UCSD-AML1 (cell line): ENCODE results near the gene PIP4K2C.
"Not testable (repeated sequence)": the region's sequence is repeated elsewhere in the genome, so short reads cannot be mapped to it uniquely, and the experiment has no call there.

Experiments
- DNase-seq: peaks from one replicate; lab custom pipeline; 2025; ENCODE audit not compliant: unreplicated experiment; lab: John Stamatoyannopoulos, UW

The PIP4K2C gene

DNA sequence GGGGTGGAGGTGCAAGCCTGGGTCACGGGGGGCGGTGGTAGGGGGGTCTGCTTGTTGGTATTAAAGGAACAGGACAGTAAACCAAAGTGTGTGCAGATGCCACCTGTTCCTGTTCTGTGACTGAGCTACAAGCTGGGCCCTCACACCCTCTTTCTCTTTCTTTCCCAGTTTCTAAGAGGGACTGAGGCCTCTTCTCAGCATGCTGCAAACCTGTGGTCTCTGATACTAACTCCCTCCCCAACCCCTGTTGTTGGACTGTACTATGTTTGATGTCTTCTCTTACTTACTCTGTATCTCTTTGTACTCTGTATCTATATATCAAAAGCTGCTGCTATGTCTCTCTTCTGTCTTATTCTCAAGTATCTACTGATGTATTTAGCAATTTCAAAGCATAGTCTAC lies 6.9 kb upstream of the PIP4K2C start:
- no peak for DNase-seq

GRCh38 chr12:57584690-57585089 lies 6.3 kb upstream of the PIP4K2C start:
- no peak for DNase-seq

- no peak for DNase-seq
These were observed 5.8 kb upstream of the PIP4K2C start for GRCh38 chr12:57585156-57585555.

- no peak for DNase-seq
These were observed 4.9 kb upstream of the PIP4K2C start for GRCh38 chr12:57586128-57586527.

- no peak for DNase-seq
These were observed 4.1 kb upstream of the PIP4K2C start for GRCh38 chr12:57586832-57587429.

GRCh38 chr12:57588951-57589610 lies 1.9 kb upstream of the PIP4K2C start:
- DNase-seq = not testable (repeated sequence)

DNA sequence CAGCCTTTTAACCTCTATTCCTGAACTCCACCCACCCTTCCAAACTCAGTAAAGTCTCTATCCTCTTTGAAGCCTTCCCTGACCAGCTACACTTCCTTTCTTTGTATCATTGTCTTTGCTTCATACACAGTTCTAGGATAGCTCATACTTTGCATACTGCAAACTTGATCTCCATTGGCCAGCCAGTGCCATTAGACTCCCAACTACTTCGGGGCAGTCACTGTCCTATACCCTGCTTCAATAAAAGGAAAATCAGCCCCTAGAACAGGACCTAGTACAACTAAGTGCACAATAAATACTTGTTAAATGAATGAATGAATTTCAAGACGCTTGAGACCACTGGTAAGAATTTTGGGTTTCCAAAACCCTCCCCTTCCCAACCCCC lies 521 bp upstream of the PIP4K2C start:
- DNase-seq = no peak

DNA sequence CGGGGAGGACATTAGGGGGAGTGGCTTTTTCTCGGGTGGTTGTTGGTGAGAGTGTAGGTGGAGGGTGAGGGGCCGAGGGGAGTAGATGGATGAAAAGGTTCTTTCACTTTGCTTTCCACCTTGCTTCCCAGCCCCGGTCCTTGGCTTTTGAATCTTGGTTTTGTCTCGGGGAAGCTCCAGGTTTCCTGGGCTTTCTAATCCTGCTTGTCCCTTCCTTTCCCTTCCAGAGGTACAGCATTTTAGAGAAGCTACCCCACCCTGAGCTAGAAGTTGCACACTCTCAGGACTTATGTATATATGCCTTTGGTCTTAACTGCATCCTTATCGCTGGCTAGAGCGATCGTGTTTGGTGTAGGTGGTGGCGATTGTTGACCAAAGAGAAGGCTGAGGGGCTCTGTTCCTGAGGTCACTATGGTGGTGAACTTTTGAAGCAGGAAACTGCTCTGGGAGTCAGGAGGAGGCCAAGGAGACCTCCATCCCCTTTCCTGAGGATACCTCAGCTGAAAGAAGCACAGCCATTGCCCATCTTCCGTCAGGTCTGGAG lies 862 bp downstream of the PIP4K2C start:
- DNase-seq = no peak

- no peak for DNase-seq
These were observed 1.7 kb downstream of the PIP4K2C start for GRCh38 chr12:57592551-57593165.

- no peak for DNase-seq
These were observed 2.2 kb downstream of the PIP4K2C start for GRCh38 chr12:57593187-57593586.

DNA sequence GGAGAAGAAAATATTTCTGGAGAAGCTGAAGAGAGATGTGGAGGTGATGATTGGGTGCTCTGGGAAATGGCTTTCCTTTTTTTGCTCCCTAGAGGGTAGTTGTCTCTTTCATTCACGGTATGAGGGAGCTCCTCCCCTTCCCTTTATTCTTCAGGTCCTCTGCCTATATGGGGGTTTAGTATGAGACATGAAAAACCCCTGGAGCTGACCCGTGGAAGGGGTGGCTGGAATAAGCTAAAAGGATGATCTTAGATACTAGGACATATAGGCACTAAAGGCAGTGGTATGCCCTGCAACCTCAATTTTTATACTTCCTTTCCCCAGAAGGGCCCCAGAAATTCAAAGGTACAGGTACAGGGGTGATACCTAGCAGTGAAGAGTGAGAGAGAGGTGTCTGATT lies 9.4 kb downstream of the PIP4K2C start:
- DNase-seq = no peak

DNA sequence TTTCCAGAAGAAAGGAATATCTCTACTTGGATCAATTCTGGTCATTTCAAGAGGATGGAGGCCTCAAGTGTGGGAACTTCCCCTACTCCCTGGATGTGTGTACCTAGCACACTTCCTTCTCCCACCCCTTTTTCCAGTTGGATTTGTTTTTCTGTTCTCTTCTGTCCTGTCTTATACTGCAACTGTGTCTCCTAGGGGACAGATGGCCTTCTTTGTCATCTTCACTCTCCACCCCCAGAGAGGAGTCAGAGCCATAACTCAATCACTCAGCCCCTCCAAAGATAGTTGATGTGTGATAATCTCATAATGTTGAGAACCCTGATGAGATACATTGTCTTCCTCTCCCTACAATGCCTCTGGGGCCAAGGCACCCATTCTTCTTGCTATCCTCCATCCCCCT lies 11.6 kb downstream of the PIP4K2C start:
- no peak for DNase-seq

GRCh38 chr12:57603324-57603723 lies 12.3 kb downstream of the PIP4K2C start:
- no peak for DNase-seq

DNA sequence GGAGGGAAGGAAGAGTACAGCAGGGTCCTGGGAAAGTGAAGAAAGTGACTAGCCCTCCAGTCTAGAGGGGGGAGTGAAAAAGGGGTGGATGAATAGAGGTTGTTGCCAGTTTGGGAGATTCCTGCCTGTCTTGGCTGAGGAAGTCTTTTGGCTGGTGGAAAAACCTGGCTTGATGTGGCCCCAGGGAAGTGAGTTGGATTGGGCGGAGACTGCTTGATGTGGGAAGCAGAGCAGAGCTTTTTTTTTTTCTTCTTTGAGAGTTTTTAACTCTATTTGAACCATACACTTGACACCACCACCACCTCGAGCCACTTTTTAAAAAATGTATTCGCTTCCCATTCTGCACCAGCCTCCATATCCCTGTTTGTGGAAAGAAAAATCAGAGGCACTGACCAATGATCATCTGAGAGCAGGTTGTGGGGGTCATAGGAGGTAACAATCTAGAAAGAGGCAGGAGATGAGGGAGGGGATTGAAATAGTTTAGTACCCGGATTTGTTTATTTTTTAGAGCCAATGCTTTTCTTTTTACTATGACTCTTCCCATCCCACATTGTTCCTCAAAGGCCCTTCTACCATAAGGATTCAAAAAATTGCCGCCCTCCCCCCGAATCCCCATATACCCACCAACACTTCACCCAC lies 12.9 kb downstream of the PIP4K2C start:
- DNase-seq = no peak

- no peak for DNase-seq
These were observed 13.5 kb downstream of the PIP4K2C start, which contains the start of gene DTX3 for GRCh38 chr12:57604454-57604991. TSS of gene DTX3 (plus strand) at chr12:57604824. CDS start at chr12:57606518, 1,694 bp downstream.

GRCh38 chr12:57604992-57605810 lies 14.2 kb downstream of the PIP4K2C start:
- no peak for DNase-seq

DNA sequence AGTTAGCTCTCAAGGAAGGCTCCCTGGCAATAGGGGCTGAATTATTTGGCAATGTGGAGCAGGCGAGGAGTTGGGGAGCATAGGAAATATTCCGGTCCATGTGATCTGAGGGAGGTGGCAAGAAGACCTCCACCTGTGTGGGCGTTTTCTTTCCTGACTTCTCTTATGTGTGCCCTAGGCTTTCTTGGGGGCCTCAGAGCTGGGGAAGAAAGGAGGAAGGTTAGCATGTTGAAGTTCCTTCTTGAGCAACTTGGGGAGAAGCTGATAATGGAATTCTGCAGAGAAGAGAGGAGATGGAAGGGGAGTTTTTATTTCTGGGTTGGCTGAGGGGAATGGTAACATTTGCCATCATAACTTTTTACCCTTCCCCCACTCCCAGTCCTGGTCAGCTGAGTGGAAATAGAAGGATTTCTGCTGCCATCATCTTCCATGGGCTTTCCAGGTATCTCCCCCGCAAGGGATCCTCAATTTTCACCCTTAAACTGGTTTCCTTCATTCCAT lies 14.9 kb downstream of the PIP4K2C start:
- no peak for DNase-seq

DNA sequence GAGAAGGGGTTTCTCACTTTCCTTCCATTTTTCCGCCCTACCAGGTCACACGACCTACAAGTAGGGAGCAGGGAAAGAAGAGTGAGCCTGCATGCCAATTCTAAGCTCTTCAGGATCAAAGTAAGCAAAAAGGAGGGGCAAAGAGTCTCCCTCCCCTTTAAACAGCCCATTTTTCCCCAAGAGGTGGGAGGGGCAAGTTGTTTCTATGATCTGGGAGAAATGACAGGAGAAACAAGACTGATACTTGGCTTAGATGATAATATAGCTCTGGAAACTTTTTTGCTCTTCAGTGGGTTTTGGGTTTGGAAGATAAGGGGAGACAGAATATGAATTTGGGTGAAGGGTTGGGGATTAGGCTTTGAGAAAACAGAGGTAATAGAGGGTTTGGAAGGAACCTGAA lies 15.4 kb downstream of the PIP4K2C start:
- DNase-seq = no peak

- no peak for DNase-seq
These were observed 15.8 kb downstream of the PIP4K2C start for GRCh38 chr12:57606821-57607220.

- no peak for DNase-seq
These were observed 17.1 kb downstream of the PIP4K2C start for GRCh38 chr12:57607958-57608663.
